Astrocyte (in vitro differentiated cells and primary cell): Measurements from ENCODE around the gene G6PC1.

ENCODE experiments used
- EZH2 ChIP-seq: IDR thresholded peaks from 2 replicates; pipeline ENCODE4 v1.6.1; 2012; ENCODE audit warnings: mild to moderate bottlenecking, low read length, inconsistent platforms; ENCODE audit not compliant: insufficient read depth
- TF ChIP-seq, protein P1 (sequence below): IDR thresholded peaks from 2 replicates; pipeline ENCODE4 v1.5.1; 2011; ENCODE audit warnings: low read depth, mild to moderate bottlenecking, inconsistent platforms, low read length, moderate library complexity; ENCODE audit not compliant: insufficient read depth

DNA sequence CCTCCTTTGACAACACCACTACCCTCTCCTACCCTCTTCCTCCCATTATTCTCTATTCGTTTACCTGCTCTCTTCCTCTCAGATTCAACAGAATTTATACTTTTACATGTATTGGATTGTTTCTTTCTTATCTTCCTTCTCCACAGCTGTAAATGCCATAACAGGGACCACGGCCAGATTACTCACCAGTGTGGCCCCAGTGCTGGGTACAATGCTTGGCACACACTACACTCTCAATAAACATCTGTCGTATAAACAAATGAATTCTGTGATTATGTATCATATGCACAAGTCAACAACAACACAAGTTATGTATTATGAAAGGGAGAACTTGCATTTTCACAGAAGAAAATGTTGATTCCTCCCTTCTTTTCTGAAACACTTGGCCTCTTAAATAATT lies 43.6 kb downstream of the G6PC1 start:
- TF ChIP-seq EZH2: no peak
- TF ChIP-seq, protein P1, sequence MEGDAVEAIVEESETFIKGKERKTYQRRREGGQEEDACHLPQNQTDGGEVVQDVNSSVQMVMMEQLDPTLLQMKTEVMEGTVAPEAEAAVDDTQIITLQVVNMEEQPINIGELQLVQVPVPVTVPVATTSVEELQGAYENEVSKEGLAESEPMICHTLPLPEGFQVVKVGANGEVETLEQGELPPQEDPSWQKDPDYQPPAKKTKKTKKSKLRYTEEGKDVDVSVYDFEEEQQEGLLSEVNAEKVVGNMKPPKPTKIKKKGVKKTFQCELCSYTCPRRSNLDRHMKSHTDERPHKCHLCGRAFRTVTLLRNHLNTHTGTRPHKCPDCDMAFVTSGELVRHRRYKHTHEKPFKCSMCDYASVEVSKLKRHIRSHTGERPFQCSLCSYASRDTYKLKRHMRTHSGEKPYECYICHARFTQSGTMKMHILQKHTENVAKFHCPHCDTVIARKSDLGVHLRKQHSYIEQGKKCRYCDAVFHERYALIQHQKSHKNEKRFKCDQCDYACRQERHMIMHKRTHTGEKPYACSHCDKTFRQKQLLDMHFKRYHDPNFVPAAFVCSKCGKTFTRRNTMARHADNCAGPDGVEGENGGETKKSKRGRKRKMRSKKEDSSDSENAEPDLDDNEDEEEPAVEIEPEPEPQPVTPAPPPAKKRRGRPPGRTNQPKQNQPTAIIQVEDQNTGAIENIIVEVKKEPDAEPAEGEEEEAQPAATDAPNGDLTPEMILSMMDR: no peak
